SU-DHL-6 (cell line): ENCODE results near the gene CHMP1B.

Experiments
- H2AFZ ChIP-seq: fragments of 200-600 bp; sonication (generic); 2 replicates; pipeline ENCODE4 v1.6.1; 2014; ENCODE audit warnings: low read depth, mild to moderate bottlenecking, moderate library complexity, mixed read lengths, antibody characterized with exemption, low read length; ENCODE audit not compliant: severe bottlenecking
- H3F3A ChIP-seq: fragments of 200-600 bp; shearing (Covaris generic); 2 replicates; pipeline ENCODE4 v1.6.0; 2016; ENCODE audit warnings: antibody characterized with exemption, mild to moderate bottlenecking; ENCODE audit not compliant: insufficient read depth
- H3K27ac ChIP-seq: fragments of 200-600 bp; sonication (generic); 2 replicates; pipeline ENCODE4 v1.5.1; 2016; ENCODE audit warnings: low read depth, mild to moderate bottlenecking, low read length, moderate library complexity, mixed read lengths
- H3K27me3 ChIP-seq: fragments of 200-600 bp; sonication (generic), shearing (Covaris generic); 2 replicates; pipeline ENCODE4 v1.6.0; 2014; ENCODE audit warnings: mild to moderate bottlenecking, low read length
- H3K36me3 ChIP-seq: fragments of 200-600 bp; sonication (generic); 2 replicates; pipeline ENCODE4 v1.6.1; 2014; ENCODE audit warnings: mild to moderate bottlenecking, low read length, mixed read lengths
- H3K4me2 ChIP-seq: fragments of 300-600, 200-600 bp; shearing (Covaris generic), sonication (generic); 2 replicates; pipeline ENCODE4 v1.6.0; 2014; ENCODE audit warnings: low read length, low read depth, mild to moderate bottlenecking; ENCODE audit not compliant: poor library complexity, severe bottlenecking
- H3K4me3 ChIP-seq: fragments of 200-600 bp; sonication (generic); 2 replicates; pipeline ENCODE4 v1.5.1; 2014; ENCODE audit warnings: antibody characterized with exemption, low read length, mild to moderate bottlenecking, mixed read lengths; ENCODE audit not compliant: insufficient read depth, poor library complexity, severe bottlenecking
- H3K79me2 ChIP-seq: fragments of 200-600 bp; sonication (generic); 2 replicates; pipeline ENCODE4 v1.6.1; 2014; ENCODE audit warnings: mild to moderate bottlenecking, low read length, moderate library complexity; ENCODE audit not compliant: insufficient read depth
- H3K9ac ChIP-seq: fragments of 200-600 bp; sonication (generic); 2 replicates; pipeline ENCODE4 v1.7.0; 2014; ENCODE audit warnings: mild to moderate bottlenecking, low read length
- H3K9me2 ChIP-seq: fragments of 200-600 bp; sonication (generic); replicated peaks from 2 replicates; pipeline ENCODE4 v1.6.1; 2014; ENCODE audit warnings: low read length; ENCODE audit not compliant: insufficient read depth
- H3K9me3 ChIP-seq: fragments of 200-600 bp; sonication (generic); 2 replicates; pipeline ENCODE4 v1.6.1; 2014; ENCODE audit warnings: low read length, mixed read lengths; ENCODE audit not compliant: insufficient read depth
- H4K20me1 ChIP-seq: fragments of 200-600 bp; sonication (generic); 2 replicates; pipeline ENCODE4 v1.6.1; 2014; ENCODE audit warnings: low read depth, mild to moderate bottlenecking, antibody characterized with exemption, low read length, moderate library complexity, mixed read lengths
- CTCF ChIP-seq: fragments of 200-600 bp; sonication (generic); IDR thresholded peaks from one replicate; pipeline ENCODE4 v1.5.1; 2017; ENCODE audit warnings: antibody characterized with exemption, mild to moderate bottlenecking, low read length, moderate library complexity; ENCODE audit not compliant: insufficient read depth, poor library complexity, severe bottlenecking
- EZH2phosphoT487 ChIP-seq: fragments of 200-600 bp; sonication (generic), shearing (Covaris generic); conservative IDR thresholded peaks from 2 replicates; pipeline ENCODE4 v1.6.1; 2018; ENCODE audit warnings: mild to moderate bottlenecking, antibody characterized with exemption, low read length, moderate library complexity, mixed read lengths

Gene CHMP1B

GRCh38 chr18:11873670-11874340, 22.6 kb downstream of the CHMP1B start:
- Histone ChIP-seq H3K9me3 (no peaks in the 10 kb centered on the region), H4K20me1 (no peaks in the 10 kb centered on the region), H3K4me2 (no peak overlapping the region), H3K79me2 (no peaks in the 10 kb centered on the region), H3F3A (no peaks in the 10 kb centered on the region), H3K9me2 (no peaks in the 10 kb centered on the region), H3K4me3 (no peak overlapping the region), H3K27ac (no peak overlapping the region), H2AFZ (no peak overlapping the region), H3K27me3 (no peaks in the 10 kb centered on the region), H3K36me3 (no peaks in the 10 kb centered on the region), H3K9ac (no peak overlapping the region)
- TF ChIP-seq EZH2phosphoT487 (no peak), CTCF (no peak)

- Histone ChIP-seq H3K9me2 (no peaks in the 10 kb centered on the region), H3F3A (no peaks in the 10 kb centered on the region), H3K79me2 (no peaks in the 10 kb centered on the region), H3K27ac (no peak overlapping the region), H3K4me2 (no peak overlapping the region), H3K9ac (no peak overlapping the region), H3K27me3 (no peaks in the 10 kb centered on the region), H2AFZ (no peak overlapping the region), H3K9me3 (no peaks in the 10 kb centered on the region), H3K36me3 (no peaks in the 10 kb centered on the region), H3K4me3 (no peak overlapping the region), H4K20me1 (no peaks in the 10 kb centered on the region)
- TF ChIP-seq EZH2phosphoT487 (no peak), CTCF (no peak)
Measured at GRCh38 chr18:11874676-11875075, 23.5 kb downstream of the CHMP1B start.

- Histone ChIP-seq H2AFZ (no peak overlapping the region), H3K27ac (no peak overlapping the region), H3F3A (no peaks in the 10 kb centered on the region), H3K9me2 (no peaks in the 10 kb centered on the region), H3K9ac (no peak overlapping the region), H3K79me2 (no peaks in the 10 kb centered on the region), H3K9me3 (no peaks in the 10 kb centered on the region), H3K27me3 (no peaks in the 10 kb centered on the region), H3K4me3 (no peak overlapping the region), H3K4me2 (no peak overlapping the region), H4K20me1 (no peaks in the 10 kb centered on the region), H3K36me3 (no peaks in the 10 kb centered on the region)
- TF ChIP-seq CTCF (no peak), EZH2phosphoT487 (no peak)
Measured at GRCh38 chr18:11877497-11878135, 26.4 kb downstream of the CHMP1B start.
